Measurements from ENCODE around the gene CCR1. TPM values are rescaled to one million over a fixed set of nuclear protein-coding genes. Genes with fewer than 3 reads are reported as not detected.

Gene CCR1
- total and polyA plus RNA-seq, 2 of the 4 experiments (the other 2 are of a cell fraction) = not detected

- Histone ChIP-seq H2AK9ac (replicated peaks; ENCODE audit: low read depth, low read length, poor library complexity) (no peak overlapping the region), H3K14ac (replicated peaks; ENCODE audit: low read depth, low read length) (no peak overlapping the region), H4K8ac (ENCODE audit: low read depth in 2 of 2, low read length in 2 of 2) (no peak overlapping the region), H3K79me1 (ENCODE audit: low read depth in 1 of 2, low read length in 2 of 2) (no peaks in the 10 kb centered on the region), H4K91ac (ENCODE audit: insufficient read depth, low read depth, low read length) (no peak overlapping the region), H4K5ac (ENCODE audit: low read depth, low read length) (no peak overlapping the region), H3K9ac (ENCODE audit: low read depth, low read length) (no peak overlapping the region), H3K4me2 (ENCODE audit: low read depth, low read length) (no peak overlapping the region), H2BK20ac (ENCODE audit: low read depth, low read length) (no peak overlapping the region), H4K20me1 (ENCODE audit: insufficient read depth, low read length) (no peaks in the 10 kb centered on the region), H3K9me3 (ENCODE audit: control insufficient read depth, insufficient read depth, low read length) (peaks cover 9% of the 10 kb centered on the region), H2BK15ac (ENCODE audit: low read depth, low read length) (no peak overlapping the region), H3K23ac (ENCODE audit: low read depth, low read length) (no peak overlapping the region), H2BK5ac (ENCODE audit: low read depth, low read length, poor library complexity, severe bottlenecking) (no peak overlapping the region), H3K18ac (ENCODE audit: low read depth, low read length) (no peak overlapping the region), H3K9me1 (ENCODE audit: insufficient read depth, low read length) (no peaks in the 10 kb centered on the region), H3K4me3 (ENCODE audit: insufficient read depth, low read depth, low read length) (no peak overlapping the region), H2AK5ac (ENCODE audit: low read depth, low read length) (no peak overlapping the region), H3K4ac (ENCODE audit: low read depth, low read length) (no peak overlapping the region), H3K56ac (ENCODE audit: extremely low read depth, insufficient read depth, low read length) (no peak overlapping the region), H3K27ac (ENCODE audit: insufficient read depth, low read length) (no peak overlapping the region), H3K4me1 (ENCODE audit: control insufficient read depth, insufficient read depth, low read length) (no peaks in the 10 kb centered on the region), H3K36me3 (ENCODE audit: control insufficient read depth, insufficient read depth, low read length) (no peaks in the 10 kb centered on the region), H2BK120ac (ENCODE audit: low read depth, low read length) (no peak overlapping the region), H2AFZ (replicated peaks; ENCODE audit: low read length, poor library complexity) (no peak overlapping the region), H3K27me3 (ENCODE audit: control insufficient read depth, insufficient read depth, low read length) (peaks cover 20% of the 10 kb centered on the region)
- intact Hi-C loops (cut with micrococcal nuclease) = no loop called here
- BruUV-seq (replicated peaks) = no TSS peak
- ChIA-PET CTCF (no interaction called here), POLR2A (ENCODE audit: unreplicated experiment) (interaction anchor here (0.6 kb wide), 1 partner anchor 166 kb away, joined by 4 read pairs; no protein-coding TSS in a partner anchor)
- TF ChIP-seq, protein P1, sequence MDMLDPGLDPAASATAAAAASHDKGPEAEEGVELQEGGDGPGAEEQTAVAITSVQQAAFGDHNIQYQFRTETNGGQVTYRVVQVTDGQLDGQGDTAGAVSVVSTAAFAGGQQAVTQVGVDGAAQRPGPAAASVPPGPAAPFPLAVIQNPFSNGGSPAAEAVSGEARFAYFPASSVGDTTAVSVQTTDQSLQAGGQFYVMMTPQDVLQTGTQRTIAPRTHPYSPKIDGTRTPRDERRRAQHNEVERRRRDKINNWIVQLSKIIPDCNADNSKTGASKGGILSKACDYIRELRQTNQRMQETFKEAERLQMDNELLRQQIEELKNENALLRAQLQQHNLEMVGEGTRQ (IDR thresholded peaks at IDR 0.05; ENCODE audit: low read depth, low read length) = no peak
- TF ChIP-seq RCOR1 (IDR thresholded peaks at IDR 0.05; ENCODE audit: insufficient replicate concordance, low read length) (no peak), MAFK (IDR thresholded peaks at IDR 0.05; ENCODE audit: low read depth, low read length) (no peak), NFE2L2 (IDR thresholded peaks at IDR 0.05; ENCODE audit: low read depth, low read length) (no peak), POLR2A (IDR thresholded peaks at IDR 0.05; ENCODE audit: low read depth, low read length) (no peak), BHLHE40 (IDR thresholded peaks at IDR 0.05; ENCODE audit: low read depth, low read length) (no peak), FOS (IDR thresholded peaks at IDR 0.05; ENCODE audit: low read depth, low read length) (no peak), RFX5 (IDR thresholded peaks at IDR 0.05; ENCODE audit: low read depth, low read length) (no peak)
- TF ChIP-seq, protein P2, sequence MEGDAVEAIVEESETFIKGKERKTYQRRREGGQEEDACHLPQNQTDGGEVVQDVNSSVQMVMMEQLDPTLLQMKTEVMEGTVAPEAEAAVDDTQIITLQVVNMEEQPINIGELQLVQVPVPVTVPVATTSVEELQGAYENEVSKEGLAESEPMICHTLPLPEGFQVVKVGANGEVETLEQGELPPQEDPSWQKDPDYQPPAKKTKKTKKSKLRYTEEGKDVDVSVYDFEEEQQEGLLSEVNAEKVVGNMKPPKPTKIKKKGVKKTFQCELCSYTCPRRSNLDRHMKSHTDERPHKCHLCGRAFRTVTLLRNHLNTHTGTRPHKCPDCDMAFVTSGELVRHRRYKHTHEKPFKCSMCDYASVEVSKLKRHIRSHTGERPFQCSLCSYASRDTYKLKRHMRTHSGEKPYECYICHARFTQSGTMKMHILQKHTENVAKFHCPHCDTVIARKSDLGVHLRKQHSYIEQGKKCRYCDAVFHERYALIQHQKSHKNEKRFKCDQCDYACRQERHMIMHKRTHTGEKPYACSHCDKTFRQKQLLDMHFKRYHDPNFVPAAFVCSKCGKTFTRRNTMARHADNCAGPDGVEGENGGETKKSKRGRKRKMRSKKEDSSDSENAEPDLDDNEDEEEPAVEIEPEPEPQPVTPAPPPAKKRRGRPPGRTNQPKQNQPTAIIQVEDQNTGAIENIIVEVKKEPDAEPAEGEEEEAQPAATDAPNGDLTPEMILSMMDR (conservative IDR thresholded peaks at IDR 0.05; ENCODE audit: low read depth, low read length) = no peak
- in situ Hi-C loops (cut with MboI; ENCODE audit: low sequenced_read_pairs) = no loop called here
- 67% methylated on average over 1 of the region's 7 CpGs; no CpG with 5 or more reads in 1 of the 2 experiments for WGBS, 2 experiments (ENCODE audit: extremely low coverage in 2 of 2, insufficient read length in 1 of 2)
- DNase-seq = no peak
- ATAC-seq (ENCODE audit: low read depth) = no peak
- dilution Hi-C loops (cut with HindIII; ENCODE audit: low sequenced_read_pairs, unreplicated experiment) = no loop called here
Measured at GRCh38 chr3:46196261-46196957, 11.7 kb downstream of the CCR1 start.

Measured in IMR-90 (cell line).